Endothelial cell of umbilical vein (primary cell): Measurements from ENCODE around the gene RMND5B. TPM values are rescaled to one million over a fixed set of nuclear protein-coding genes. Genes with fewer than 3 reads are reported as not detected.

Source experiments
- BruUV-seq: library from RNA; stranded (reverse); fragments of 400-500 nt; replicated peaks from 2 replicates; lab custom pipeline; 2021; lab: Mats Ljungman, UMichigan
- CTCF ChIA-PET: fragments of 300-600, 350-600 bp; sonication (Branson Sonifier 250); formaldehyde crosslinking; loops from one replicate; lab custom pipeline; 2021; ENCODE audit warnings: antibody characterized with exemption, inconsistent platforms; lab: Charles Lee
- POLR2A ChIA-PET: fragments of 300-600, 350-600 bp; sonication (Branson Sonifier 250); formaldehyde crosslinking; loops from one replicate; lab custom pipeline; 2021; ENCODE audit warnings: antibody characterized with exemption, inconsistent platforms; lab: Charles Lee
- DNase-seq: peaks from one replicate; pipeline ENCODE4 v3.0.0-alpha.2; 2011; ENCODE audit warnings: low read depth, low spot score
- FAIRE-seq: peaks from 2 replicates; lab custom pipeline; 2011; peaks lifted over from hg19 to GRCh38; lab: Jason Lieb, UNC
- H2AFZ ChIP-seq: 2 replicates; pipeline ENCODE4 v1.6.0; 2012; ENCODE audit warnings: low read depth, low read length, control low read depth, inconsistent platforms
- H3K27ac ChIP-seq: 2 replicates; pipeline ENCODE4 v1.5.1; 2011; ENCODE audit warnings: low read depth, mild to moderate bottlenecking, control low read depth, low read length, moderate library complexity; ENCODE audit not compliant: insufficient read depth
- H3K27me3 ChIP-seq, 2 experiments: 2 replicates each; pipeline versions ENCODE4 v1.6.0 to v1.6.1; 2011; ENCODE audit warnings: low read length in 2 of 2, mixed read lengths in 1 of 2; ENCODE audit not compliant: control insufficient read depth in 2 of 2, insufficient read depth in 2 of 2
- H3K36me3 ChIP-seq, 2 experiments: 2 replicates in 1 of 2; 3 replicates in 1 of 2; pipeline ENCODE4 v1.5.1; 2011; ENCODE audit warnings: low read length in 2 of 2, mild to moderate bottlenecking in 1 of 2, moderate library complexity in 1 of 2; ENCODE audit not compliant: control insufficient read depth in 2 of 2, insufficient read depth in 2 of 2; ENCODE audit errors: extremely low read depth in 1 of 2
- H3K4me1 ChIP-seq: 3 replicates; pipeline ENCODE4 v1.5.1; 2011; ENCODE audit warnings: mild to moderate bottlenecking, low read length; ENCODE audit not compliant: control insufficient read depth, insufficient read depth; ENCODE audit errors: extremely low read depth
- H3K4me2 ChIP-seq: 2 replicates; pipeline ENCODE4 v1.6.1; 2011; ENCODE audit warnings: low read length, control low read depth, mixed read lengths; ENCODE audit not compliant: insufficient read depth
- H3K4me3 ChIP-seq, 3 experiments: fragments of 200-600 bp in 1 of 3; sonication (generic), shearing (Covaris generic) in 1 of 3; replicated peaks in 1 of 3; 2 replicates each; pipeline ENCODE4 v1.5.1; 2011 to 2016; ENCODE audit warnings: control low read depth in 3 of 3, low read length in 3 of 3, mild to moderate bottlenecking in 2 of 3, inconsistent platforms in 1 of 3, low read depth in 1 of 3, moderate library complexity in 1 of 3; ENCODE audit not compliant: insufficient read depth in 1 of 3
- H3K79me2 ChIP-seq: 2 replicates; pipeline ENCODE4 v1.6.0; 2012; ENCODE audit warnings: low read length, inconsistent platforms; ENCODE audit not compliant: control insufficient read depth, insufficient read depth
- H3K9ac ChIP-seq: replicated peaks from 2 replicates; pipeline ENCODE3; 2011; ENCODE audit warnings: low read length, control low read depth; ENCODE audit not compliant: insufficient read depth; ENCODE audit errors: extremely low read depth
- H3K9me1 ChIP-seq: replicated peaks from 3 replicates; pipeline ENCODE4 v1.6.0; 2011; ENCODE audit warnings: mild to moderate bottlenecking, low read length; ENCODE audit not compliant: control insufficient read depth, insufficient read depth; ENCODE audit errors: extremely low read depth
- H3K9me3 ChIP-seq: replicated peaks from 2 replicates; pipeline ENCODE4 v1.5.1; 2012; ENCODE audit warnings: low read length, inconsistent platforms; ENCODE audit not compliant: control insufficient read depth, insufficient read depth
- H4K20me1 ChIP-seq: replicated peaks from 2 replicates; pipeline ENCODE3; 2011; ENCODE audit warnings: mild to moderate bottlenecking, low read length; ENCODE audit not compliant: control insufficient read depth, insufficient read depth; ENCODE audit errors: extremely low read depth
- CTCF ChIP-seq, 2 donors: IDR thresholded peaks; 1 replicate in 1 of 2; 2 replicates in 1 of 2; pipeline ENCODE4 v1.5.1; 2011; ENCODE audit warnings: low read length in 2 of 2, mild to moderate bottlenecking in 2 of 2, moderate library complexity in 2 of 2, control low read depth in 1 of 2, inconsistent platforms in 1 of 2, low read depth in 1 of 2; ENCODE audit not compliant: insufficient read depth in 1 of 2; ENCODE audit errors: extremely low read depth in 1 of 2
- FOS ChIP-seq: IDR thresholded peaks from 2 replicates; pipeline ENCODE4 v1.6.1; 2011; ENCODE audit warnings: mild to moderate bottlenecking, low read length, moderate library complexity, borderline replicate concordance; ENCODE audit not compliant: insufficient read depth
- GATA2 ChIP-seq: IDR thresholded peaks from 2 replicates; pipeline ENCODE4 v1.7.0; 2011; ENCODE audit warnings: low read depth, mild to moderate bottlenecking, moderate library complexity, mixed read lengths, low read length; ENCODE audit not compliant: insufficient read length, insufficient read depth
- MAX ChIP-seq: IDR thresholded peaks from 2 replicates; pipeline ENCODE4 v1.6.1; 2011; ENCODE audit not compliant: insufficient read depth, insufficient read length
- POLR2AphosphoS5 ChIP-seq: IDR thresholded peaks from 2 replicates; pipeline ENCODE4 v1.6.1; 2012; ENCODE audit warnings: low read depth, mild to moderate bottlenecking, control low read depth, low read length, moderate library complexity; ENCODE audit not compliant: insufficient read depth
- dilution Hi-C: fragments of 300-500 bp; cut with MboI; formaldehyde crosslinking; loops from one replicate; pipeline ENCODE4 v1.15.0; 2019; ENCODE audit warnings: low sequenced_read_pairs; ENCODE audit not compliant: extremely low pct_ligation_motif_present
- intact Hi-C: fragments of 100-400 bp; cut with micrococcal nuclease; formaldehyde crosslinking; loops from one replicate; pipeline ENCODE4 v1.10.0; 2022
- polyA plus RNA-seq, 4 experiments: library from polyadenylated mRNA; depleted of rRNA in 3 of 4; stranded (reverse) in 3 of 4; unstranded in 1 of 4; fragments of >200 nt; gene quantifications; 2 replicates each; pipeline versions ENCODE4 v1.2.1 to v1.2.3, GENCODE V29; 2011 to 2012; ENCODE audit warnings: missing spikeins in 1 of 4
- total RNA-seq: library from RNA; stranded (reverse); gene quantifications from 2 replicates; pipeline ENCODE4 v1.2.3, GENCODE V29; 2021

The RMND5B gene
- total and polyA plus RNA-seq, 2 donors (not counting 3 experiments of a cell fraction or from before 2014, with no cell fraction given), result 38.2 to 40.2 TPM

GRCh38 chr5:178192244-178192643, 61.4 kb downstream of the RMND5B start:
- ChIA-PET POLR2A (no interaction called here), CTCF (interaction anchor here (0.9 kb wide), 1 partner anchor 9 kb away, joined by 3 read pairs; no protein-coding TSS in a partner anchor)
- H3K36me3 ChIP-seq, result no peaks in the 10 kb centered on the region

More at GRCh38 chr5:178192244-178192643, 61.4 kb downstream of the RMND5B start:
- Histone ChIP-seq H3K79me2 (no peaks in the 10 kb centered on the region), H3K9me1 (no peaks in the 10 kb centered on the region), H2AFZ (no peak overlapping the region), H3K4me2 (no peak overlapping the region), H3K27me3 (peaks cover 3 to 12% of the 10 kb centered on the region in 2 experiments), H3K4me1 (no peaks in the 10 kb centered on the region), H3K4me3 (no peak overlapping the region), H3K9ac (no peak overlapping the region), H4K20me1 (no peaks in the 10 kb centered on the region), H3K9me3 (no peaks in the 10 kb centered on the region), H3K27ac (no peak overlapping the region)
- DNase-seq, result no peak
- no peak for FAIRE-seq
- intact Hi-C loops (no loop called here), dilution Hi-C loops (no loop called here)
- TF ChIP-seq CTCF (IDR thresholded peaks at IDR 0.05; ENCODE audit: extremely low read depth in 1 of 2, insufficient read depth in 1 of 2, low read depth in 1 of 2, low read length in 2 of 2) (no peak), GATA2 (no peak), FOS (no peak), MAX (no peak), POLR2AphosphoS5 (no peak)
- no TSS peak for BruUV-seq
